IPS DF 4.7 (cell line): ENCODE data around the gene JMJD8.

Experiments used
- DNase-seq: peaks from one replicate; pipeline ENCODE4 v3.0.0-alpha.2; 2013; ENCODE audit warnings: low spot score; ENCODE audit errors: extremely low read depth

JMJD8 gene

DNA sequence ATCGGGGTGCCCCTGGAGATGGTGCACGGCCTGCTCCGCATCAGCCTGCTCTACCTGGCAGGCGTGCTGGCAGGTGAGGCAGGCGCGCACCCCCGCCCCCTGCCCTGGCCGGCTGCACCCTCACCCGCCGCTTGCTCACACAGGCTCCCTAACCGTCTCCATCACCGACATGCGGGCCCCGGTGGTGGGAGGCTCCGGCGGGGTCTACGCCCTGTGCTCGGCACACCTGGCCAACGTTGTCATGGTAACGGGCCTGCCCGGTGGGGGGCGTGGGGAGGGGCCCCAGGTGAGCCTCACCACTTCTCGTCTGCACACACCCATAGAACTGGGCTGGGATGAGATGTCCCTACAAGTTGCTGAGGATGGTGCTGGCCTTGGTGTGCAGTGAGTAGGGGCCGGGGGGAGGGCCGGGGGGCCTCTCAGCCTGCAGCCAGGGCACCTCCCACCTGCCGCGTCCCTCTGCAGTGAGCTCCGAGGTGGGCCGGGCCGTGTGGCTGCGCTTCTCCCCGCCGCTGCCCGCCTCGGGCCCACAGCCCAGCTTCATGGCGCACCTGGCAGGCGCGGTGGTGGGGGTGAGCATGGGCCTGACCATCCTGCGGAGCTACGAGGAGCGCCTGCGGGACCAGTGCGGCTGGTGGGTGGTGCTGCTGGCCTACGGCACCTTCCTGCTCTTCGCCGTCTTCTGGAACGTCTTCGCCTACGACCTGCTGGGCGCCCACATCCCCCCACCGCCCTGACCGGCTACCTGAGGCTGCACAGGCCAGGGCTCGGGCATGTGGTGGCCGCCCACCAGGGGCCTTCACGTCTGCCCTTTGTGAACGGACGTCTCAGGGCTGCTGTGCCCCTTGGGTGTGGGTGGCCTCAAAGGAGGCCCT, 6.6 kb downstream of the JMJD8 start:
- no peak for DNase-seq

DNA sequence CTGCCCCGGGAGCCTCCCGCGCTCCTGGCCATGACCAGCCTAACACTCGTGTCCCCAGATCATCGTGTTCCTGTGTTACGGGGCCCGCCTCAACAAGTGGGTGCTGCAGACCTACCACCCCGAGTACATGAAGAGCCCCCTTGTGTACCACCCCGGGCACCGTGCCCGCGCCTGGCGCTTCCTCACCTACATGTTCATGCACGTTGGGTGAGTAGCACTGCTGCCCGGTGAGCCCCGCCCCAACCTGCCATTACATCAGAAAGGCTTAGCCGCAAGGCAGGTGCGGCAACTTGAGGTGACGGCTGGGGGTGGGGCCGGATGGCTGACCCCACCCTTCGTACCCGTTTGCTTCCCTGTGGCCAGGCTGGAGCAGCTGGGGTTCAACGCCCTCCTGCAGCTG, 7.2 kb downstream of the JMJD8 start:
- DNase-seq = no peak

DNA sequence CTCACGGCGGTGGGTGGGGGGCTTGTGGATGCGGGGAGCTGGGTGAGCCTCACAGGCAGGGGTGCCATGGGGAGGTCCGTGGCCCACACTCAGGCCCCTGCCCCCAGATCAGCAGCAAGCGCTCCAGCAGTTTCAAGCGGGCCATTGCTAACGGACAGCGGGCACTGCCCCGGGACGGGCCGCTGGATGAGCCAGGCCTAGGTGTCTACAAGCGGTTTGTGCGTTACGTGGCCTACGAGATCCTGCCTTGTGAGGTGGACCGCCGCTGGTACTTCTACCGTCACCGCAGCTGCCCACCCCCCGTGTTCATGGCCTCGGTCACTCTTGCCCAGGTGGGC, 7.6 kb downstream of the JMJD8 start:
- DNase-seq = no peak

DNA sequence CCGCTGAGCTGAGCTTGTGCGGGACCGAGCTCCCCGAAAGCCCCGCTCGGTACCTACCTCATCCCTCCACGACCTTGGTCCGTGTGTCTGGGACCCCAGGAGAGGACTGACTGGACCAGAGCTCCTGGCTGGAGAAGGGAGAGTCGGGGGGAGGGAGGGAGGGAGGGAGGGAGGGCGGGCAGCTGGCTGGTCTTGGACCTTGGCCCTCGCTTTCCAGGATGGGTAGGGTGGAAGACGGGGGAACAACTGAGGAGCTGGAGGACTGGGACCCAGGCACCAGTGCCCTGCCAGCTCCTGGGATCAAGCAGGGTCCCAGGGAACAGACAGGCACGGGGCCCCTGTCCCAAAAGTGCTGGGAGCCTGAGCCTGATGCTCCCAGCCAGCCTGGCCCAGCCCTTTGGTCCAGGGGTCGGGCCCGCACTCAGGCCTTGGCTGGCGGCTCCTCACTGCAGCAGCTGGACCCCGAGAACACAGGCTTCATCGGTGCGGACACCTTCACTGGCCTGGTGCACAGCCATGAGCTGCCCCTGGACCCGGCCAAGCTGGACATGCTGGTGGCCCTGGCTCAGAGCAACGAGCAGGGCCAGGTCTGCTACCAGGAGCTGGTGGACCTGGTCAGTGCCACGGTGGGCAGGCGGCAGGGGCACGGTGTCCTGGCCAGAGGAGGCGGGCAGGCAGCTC, 8.1 kb downstream of the JMJD8 start:
- no peak for DNase-seq

DNA sequence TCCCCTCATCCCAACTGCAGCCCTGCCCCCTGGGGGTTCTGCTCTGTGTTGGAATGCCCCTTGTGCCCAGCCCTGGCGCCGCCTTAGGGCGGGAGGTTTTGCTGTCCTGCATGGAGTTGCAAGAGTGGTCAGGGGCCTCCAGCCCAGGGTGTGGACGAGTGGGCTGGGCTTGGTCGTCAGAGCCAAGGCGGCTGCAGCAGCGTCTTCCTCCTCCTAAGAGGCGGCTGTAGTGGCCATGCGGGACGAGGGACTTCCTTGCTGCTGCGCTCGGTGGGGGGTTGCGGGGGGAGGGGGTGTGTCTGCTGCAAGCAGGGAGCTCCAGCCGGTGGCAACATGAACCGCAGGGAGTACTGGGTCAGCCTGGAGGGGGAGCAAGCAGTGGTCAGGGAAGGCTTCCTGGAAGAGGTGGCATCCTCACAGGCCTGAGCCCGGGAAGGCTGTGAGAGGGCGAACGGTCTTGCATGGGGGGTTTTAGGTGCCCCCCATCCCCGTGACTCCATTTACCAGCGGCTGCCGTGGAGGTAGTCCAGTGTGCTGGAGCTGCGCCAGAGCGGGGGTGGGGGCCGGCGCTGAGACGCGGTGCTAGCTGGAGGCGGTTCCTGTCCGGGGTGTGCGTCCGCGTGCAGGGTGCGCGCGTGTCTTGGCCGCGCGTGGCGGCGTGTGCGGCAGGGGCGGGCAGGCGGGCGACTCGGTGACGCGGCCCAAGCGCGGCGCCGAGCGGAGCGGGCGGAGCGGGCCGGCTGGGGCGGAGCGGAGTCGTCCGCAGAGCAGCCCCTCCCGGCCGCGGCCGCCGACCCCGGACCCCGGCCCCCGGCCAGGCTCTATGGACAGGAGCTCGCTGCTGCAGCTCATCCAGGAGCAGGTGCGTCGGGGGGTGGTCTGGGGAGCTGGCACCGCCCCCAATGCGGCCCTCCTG, 8.9 kb downstream of the JMJD8 start, which contains the start of gene RHBDL1:
Gene RHBDL1 (plus strand): TSS at position 704 of the 916 bp plus-strand sequence. CDS start 120 bp downstream, at position 824.
- DNase-seq = no peak

DNA sequence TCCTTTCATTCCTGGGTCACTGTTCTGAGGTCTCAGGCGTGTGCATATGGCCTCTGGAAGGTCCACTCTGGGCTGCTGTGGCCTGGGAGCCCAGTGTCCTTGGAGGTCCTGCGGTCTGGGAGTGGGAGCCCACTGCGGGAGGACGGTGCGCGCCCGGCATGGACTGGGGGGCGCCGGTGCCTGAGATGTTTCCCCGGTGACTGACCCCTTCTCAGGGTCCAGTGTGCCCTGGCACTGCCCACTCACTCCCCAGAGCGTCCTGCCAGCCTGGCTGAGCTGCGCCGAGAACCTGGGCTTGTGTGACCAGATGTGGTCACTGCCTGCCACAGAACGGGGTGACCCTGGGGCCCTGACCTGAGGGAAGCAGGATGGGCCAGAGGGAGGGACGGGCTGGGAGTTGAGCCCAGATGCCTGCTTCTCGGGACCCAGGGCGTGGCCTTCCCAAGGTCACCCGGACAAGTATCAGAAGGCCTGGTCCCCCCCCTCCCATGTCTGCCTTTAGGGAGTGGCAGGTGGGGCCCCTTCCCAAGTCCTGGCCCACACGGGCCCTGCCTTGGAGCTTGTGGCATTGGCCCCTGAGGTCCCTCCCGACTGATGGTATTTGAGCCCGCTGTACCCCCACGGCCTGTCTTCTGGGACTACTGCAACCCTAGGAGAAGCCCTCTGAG, 9.8 kb downstream of the JMJD8 start:
- no peak for DNase-seq

DNA sequence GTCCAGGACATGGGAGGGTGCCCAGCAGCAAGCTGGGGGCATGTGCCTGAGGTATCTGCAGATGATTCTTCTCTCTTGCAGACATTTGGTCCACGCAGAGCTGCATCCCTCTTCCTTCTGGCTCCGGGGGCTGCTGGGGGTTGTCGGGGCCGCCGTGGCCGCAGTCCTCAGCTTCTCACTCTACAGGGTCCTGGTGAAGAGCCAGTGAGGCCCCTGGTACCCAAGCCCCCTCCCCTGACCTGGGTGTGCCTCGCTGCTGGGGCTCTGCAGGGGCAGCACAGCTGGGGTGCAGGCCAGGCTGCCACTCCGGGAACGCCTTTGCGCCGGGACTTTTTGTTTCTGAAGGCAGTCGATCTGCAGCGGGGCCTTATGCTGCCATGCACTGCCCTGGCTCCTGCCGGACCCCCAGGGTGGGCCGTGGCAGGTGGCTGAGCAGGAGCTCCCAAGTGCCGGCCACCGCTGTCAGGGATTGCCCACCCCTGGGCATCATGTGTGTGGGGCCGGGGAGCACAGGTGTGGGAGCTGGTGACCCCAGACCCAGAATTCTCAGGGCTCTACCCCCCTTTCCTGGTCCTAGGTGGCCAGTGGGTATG, 10.6 kb downstream of the JMJD8 start:
- DNase-seq = no peak

DNA sequence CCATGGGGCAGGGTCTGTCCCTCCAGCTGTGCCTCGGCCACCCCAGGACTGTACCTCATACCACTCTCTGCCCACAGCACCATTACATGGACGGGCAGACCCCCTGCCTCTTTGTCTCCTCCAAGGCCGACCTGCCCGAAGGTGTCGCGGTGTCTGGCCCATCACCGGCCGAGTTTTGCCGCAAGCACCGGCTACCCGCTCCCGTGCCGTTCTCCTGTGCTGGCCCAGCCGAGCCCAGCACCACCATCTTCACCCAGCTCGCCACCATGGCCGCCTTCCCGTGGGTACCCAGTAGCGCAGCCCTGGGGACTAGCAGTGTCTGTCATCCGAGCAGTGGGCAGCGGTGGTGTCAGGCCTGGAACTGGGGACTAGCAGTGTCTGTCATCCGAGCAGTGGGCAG, 11.3 kb downstream of the JMJD8 start:
- DNase-seq = no peak

DNA sequence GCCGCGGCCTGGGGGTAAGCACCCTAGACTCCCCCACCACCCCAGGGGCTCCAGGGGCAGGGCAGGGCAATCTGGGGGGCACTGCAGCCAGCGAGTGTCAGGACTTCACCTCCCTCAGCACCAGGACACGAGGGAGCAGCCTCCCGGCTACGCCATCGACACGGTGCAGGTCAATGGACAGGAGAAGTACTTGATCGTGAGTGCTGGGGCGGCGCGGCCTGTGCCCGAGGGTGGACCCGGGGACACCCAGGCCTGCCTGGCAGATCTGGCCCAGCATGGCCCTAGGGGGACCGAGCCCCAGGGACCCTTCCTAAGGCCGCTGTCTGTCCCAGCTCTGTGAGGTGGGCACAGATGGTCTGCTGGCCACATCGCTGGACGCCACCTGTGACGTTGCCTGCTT, 11.8 kb downstream of the JMJD8 start:
- no peak for DNase-seq

DNA sequence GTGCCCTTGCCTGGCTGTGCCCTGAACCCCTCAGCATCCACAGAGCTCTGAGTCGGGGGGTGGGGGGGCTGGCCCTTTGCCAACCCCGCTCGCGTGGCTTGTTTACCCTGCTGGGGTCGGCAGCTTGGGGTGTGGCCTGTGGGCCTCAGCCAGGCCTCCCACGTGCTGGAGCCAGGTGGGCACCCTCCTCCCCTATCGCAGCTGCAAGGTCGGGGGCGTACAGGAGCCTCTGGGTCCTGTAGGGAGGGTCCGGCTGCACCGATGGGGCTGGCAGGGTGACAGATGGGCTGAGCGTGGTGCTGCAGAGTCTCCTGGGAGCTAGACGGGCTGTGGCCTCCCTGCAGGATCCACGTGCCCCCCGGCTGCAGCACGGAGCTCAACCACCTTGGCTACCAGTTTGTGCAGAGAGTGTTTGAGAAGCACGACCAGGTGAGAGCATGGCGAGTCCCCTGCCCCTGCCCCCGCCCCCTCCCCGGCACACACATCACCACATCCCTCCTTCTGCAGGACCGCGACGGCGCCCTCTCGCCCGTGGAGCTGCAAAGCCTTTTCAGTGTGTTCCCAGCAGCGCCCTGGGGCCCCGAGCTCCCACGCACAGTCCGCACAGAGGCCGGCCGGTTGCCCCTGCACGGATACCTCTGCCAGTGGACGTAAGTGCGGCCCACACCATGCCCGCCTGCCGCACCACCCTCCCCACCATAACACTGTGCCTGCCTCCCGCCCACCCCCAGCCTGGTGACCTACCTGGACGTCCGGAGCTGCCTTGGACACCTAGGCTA, 12.6 kb downstream of the JMJD8 start:
- no peak for DNase-seq

DNA sequence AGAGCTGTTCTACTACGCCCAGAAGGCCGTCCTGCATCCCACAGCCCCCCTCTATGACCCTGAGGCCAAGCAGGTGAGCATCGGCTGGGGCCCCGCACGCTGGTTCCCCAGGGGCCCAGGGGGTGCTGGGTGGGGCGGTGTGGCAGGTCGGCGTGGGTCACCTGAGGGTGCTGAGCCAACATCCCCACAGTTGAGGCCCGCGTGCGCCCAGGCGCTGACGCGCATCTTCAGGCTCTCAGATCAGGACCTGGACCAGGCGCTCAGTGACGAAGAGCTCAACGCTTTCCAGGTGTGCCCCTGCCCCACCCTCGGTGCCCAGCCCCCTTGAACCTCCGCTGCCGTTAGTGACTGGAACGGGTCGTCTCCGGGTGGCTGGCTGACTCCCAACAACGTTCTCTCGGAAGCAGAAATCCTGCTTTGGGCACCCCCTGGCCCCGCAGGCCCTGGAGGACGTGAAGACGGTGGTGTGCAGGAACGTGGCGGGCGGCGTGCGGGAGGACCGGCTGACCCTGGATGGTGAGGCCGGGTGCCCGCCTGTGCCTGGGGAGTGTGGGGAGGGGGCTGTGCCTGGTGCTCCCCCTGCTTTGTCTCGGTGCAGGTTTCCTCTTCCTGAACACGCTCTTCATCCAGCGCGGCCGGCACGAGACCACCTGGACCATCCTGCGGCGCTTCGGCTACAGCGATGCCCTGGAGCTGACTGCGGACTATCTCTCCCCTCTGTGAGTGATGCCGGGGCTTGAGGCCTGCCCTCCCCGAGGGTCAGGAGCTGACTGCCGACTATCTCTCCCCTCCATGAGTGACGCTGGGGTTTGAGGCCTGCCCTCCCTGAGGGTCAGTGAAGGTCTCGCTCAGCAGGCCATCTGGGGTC, 13.4 kb downstream of the JMJD8 start:
- no peak for DNase-seq

DNA sequence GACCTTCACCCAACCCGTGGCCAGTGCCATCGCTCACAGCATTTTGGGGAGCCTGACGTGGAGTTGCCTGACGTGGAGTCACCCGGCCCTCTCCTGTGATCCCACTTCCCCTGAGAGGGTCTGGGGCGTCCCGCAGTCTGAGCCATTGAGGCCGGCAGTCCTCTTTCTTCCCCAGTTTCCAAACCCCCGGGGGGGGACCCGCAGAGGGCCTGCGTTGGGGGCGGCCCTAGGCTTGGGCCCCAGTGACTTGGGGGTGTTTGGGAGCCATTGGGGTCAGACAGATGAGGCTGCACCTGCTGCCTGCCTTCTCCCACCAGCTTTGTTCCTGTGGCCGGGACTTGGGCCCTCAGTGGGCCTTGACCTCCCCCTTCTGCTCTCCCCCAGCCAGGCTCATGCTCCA, 14.5 kb downstream of the JMJD8 start:
- no peak for DNase-seq

DNA sequence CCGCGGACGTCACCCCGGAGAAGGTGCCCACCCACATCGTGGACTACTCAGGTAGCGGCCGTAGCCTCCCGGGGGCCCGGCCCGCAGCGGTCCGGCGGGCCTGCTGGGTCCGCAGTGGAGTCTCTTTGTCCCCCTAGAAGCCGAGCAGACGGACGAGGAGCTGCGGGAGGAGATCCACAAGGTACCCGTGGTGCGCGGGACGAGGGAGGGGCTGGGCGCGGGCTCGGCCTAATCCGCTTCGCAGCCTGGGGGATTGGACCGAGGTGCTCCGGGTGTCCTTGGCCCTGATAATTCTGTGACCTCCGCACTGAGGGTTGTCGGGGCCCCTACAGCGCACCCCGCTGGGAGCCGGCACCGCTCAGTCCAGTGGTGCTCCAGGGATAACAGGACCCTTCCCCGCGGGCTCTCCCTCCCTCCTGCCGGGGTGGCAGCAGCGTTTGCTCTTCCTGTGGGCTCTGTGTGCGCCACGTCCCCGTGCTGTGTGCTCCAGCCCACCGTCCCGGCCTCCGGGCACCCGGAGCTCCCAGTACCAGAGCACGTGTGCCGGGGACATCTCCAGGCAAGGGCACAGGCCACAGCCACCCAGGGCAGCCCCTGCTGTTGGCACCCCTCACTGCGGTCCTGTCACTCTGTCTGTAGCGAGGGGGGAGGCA, 15.5 kb downstream of the JMJD8 start:
- no peak for DNase-seq

DNA sequence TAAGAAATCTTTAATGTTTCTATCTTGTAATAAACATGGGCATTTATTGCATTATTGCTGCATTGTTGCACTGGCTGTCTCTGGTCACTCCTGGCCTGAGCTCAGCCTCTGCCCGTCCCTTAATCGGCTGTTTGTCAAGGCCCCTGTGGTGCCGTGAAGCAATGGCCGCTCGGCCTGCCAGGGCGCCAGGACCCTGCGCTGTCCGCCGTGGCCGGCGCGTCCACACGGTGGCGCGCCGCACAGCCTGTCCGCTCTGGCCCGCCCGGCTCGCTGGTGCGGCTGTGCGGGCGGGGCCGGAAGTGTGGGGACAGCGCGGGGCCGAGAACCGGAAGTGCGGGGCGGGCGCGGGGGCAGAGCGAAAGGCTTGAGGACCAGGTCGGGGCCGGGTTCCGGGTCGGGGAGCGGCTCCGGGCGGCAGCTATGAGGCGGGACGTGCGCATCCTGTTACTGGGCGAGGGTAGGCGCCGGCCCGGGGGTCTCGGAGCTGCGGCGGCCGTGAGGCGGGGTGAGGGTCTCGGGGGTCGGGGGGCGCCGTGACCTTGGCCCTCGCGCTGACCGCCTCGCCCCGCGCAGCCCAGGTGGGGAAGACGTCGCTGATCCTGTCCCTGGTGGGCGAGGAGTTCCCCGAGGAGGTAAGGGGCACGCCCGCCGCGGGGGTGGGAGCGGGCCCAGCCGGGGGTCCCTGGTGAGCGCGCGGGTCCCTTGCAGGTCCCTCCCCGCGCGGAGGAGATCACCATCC, 16.2 kb downstream of the JMJD8 start, which contains the start of gene RHOT2:
Gene RHOT2 (plus strand): TSS at position 353 of the 739 bp plus-strand sequence. CDS start 68 bp downstream, at position 421.
- DNase-seq = no peak

DNA sequence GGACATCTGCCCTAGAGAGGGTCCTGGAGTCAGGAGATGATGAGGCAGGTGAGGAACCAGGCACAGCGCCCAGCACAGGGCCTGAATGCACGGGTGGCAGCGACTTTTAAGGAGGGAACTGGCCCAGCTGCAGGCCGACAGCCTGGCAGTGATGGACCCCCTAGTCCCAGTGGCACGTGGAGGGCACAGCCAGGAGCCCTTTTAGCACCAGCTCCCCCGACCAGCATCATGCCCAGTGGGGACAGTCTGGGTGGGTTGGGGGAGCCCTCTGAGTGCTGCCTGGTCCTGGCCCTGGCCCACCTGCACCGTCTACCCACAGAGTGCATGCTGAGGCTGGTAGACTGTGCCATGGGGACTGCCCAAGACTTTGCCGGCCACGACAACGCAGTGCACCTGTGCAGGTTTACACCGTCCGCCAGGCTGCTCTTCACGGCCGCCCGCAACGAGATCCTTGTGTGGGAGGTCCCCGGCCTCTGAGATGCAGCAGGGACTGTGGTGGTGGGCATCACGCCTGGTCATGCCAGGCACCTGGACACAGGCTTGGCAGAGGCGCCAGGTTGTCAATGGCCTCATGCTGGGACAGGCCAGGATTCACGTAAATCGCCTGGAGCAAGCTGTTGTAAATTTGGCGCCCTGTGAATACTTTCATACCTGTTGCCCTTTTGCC, 16.9 kb downstream of the JMJD8 start:
- no peak for DNase-seq

DNA sequence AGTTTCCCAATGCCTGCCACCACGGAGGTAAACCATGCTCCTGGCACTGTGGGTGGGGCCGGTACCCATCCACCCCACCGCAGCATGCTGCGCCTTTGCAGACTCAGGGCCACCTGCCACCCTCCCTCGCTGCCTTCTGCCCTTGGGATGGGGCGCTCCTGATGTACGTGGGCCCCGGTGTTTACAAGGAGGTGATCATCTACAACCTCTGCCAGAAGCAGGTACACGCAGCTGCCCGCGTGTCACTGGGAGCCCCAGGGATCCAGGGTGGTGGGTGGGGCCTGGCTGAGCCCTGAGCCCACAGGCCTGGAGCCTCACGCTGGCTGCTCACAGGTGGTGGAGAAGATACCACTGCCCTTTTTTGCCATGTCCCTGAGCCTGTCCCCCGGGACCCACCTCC, 17.6 kb downstream of the JMJD8 start:
- no peak for DNase-seq

DNA sequence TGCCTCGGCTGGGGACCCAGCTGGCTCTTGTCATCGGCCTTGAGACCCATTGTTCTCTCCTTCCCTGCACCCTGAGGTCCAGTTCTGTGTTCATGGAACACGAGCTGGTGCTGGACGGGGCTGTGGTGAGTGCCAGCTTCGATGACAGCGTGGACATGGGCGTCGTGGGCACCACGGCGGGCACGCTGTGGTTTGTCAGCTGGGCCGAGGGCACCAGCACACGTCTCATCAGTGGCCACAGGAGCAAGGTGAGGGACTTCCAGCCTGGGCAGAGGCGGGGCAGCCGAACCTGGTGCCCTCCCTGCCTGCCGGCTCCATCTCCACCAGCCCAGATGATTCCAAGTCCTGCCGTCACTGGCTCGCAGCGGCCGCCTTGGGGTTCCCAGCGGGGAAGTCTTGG, 21.5 kb downstream of the JMJD8 start:
- DNase-seq = no peak
